ENCODE measurements around the gene CACNA1B.

DNA sequence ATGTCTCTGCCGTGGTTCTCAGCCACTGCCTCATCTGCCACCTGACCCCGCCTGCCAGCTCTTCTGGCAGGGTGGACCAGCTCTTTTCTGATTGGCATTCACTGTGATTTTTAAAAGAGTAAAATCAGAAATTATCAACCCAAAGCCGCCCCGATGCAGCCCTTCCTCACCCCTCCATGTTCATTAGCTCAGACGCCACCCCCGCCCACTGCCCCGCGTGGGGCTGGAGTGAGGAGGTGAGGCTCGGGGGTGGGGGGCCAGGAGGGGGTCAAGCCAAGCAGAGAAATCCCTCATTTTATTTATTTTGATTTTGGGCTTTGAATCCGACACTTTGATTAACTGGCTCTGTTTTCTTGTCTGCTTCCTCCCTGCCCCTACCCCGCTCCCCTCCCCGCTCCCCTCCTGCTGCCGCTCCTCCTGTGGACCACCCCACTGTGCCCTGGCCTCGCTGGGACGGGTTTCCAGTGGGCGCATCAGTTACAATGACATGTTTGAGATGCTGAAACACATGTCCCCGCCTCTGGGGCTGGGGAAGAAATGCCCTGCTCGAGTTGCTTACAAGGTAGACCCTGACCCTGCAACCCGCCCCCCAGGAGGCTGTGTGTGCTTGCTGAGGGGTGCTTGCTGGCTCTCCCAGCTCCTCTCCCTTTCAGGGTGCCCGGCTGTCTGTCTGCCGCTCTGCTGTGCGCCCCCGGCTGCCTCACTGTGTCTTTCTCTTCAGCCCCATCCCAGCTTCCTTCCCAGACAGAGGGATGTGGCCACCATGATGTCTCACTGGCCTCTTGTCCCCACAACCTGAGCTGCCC is 224.9 kb downstream of the CACNA1B start:
- TF ChIP-seq, protein P1, sequence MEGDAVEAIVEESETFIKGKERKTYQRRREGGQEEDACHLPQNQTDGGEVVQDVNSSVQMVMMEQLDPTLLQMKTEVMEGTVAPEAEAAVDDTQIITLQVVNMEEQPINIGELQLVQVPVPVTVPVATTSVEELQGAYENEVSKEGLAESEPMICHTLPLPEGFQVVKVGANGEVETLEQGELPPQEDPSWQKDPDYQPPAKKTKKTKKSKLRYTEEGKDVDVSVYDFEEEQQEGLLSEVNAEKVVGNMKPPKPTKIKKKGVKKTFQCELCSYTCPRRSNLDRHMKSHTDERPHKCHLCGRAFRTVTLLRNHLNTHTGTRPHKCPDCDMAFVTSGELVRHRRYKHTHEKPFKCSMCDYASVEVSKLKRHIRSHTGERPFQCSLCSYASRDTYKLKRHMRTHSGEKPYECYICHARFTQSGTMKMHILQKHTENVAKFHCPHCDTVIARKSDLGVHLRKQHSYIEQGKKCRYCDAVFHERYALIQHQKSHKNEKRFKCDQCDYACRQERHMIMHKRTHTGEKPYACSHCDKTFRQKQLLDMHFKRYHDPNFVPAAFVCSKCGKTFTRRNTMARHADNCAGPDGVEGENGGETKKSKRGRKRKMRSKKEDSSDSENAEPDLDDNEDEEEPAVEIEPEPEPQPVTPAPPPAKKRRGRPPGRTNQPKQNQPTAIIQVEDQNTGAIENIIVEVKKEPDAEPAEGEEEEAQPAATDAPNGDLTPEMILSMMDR (IDR thresholded peaks at IDR 0.05; ENCODE audit: insufficient read depth, low read length) = no peak
- no peak for TF ChIP-seq POLR2AphosphoS5 (IDR thresholded peaks at IDR 0.05; ENCODE audit: low read depth)
- no peak for TF ChIP-seq GABPA (IDR thresholded peaks at IDR 0.05; ENCODE audit: low read depth)
- no peak for TF ChIP-seq REST (IDR thresholded peaks at IDR 0.05; ENCODE audit: insufficient replicate concordance, low read depth)
